HCT116 (cell line): ENCODE results near the gene ZNF486. TPM values are rescaled to one million over a fixed set of nuclear protein-coding genes. Genes with fewer than 3 reads are reported as not detected.

ENCODE experiments used
- total RNA-seq: library from RNA; stranded (reverse); gene quantifications from one replicate; pipeline ENCODE4 v1.2.1, GENCODE V29; 2021; ENCODE audit not compliant: unreplicated experiment

ZNF486 gene
- total RNA-seq, 1 experiment from 2014 or later, result not detected

Other genes with a start within 250 kb of the ZNF486 start
- gene ZNF682, start 127.7 kb upstream of the ZNF486 start, total RNA-seq, result not detected
- not detected for gene ZNF90, start 89.2 kb upstream of the ZNF486 start, total RNA-seq